VCaP (cell line): ENCODE data around the gene MCF2L.

ENCODE experiments used
- H3K27ac ChIP-seq: fragments of 450-650 bp; 2 replicates; pipeline ENCODE4 v1.5.1; 2017
- CTCF ChIP-seq: fragments of 450-650 bp; conservative IDR thresholded peaks from 2 replicates; pipeline ENCODE4 v1.5.1; 2017; ENCODE audit warnings: mild to moderate bottlenecking, moderate library complexity

Gene MCF2L

GRCh38 chr13:113009743-113010509 is 40.9 kb downstream of the MCF2L start:
- peak overlapping the region; percentile 58 for H3K27ac ChIP-seq
- no peak for TF ChIP-seq CTCF

GRCh38 chr13:113010510-113010865 is 41.5 kb downstream of the MCF2L start:
- TF ChIP-seq CTCF, result no peak
- H3K27ac ChIP-seq, result peak overlapping the region; percentile 58

- H3K27ac ChIP-seq, result peak overlapping the region; percentile 79
- no peak for TF ChIP-seq CTCF
Measured at GRCh38 chr13:113013303-113013702, 44.3 kb downstream of the MCF2L start.

GRCh38 chr13:113013878-113014751 is 45.1 kb downstream of the MCF2L start:
- no peak for TF ChIP-seq CTCF
- peak overlapping the region; percentile 79 for H3K27ac ChIP-seq

- H3K27ac ChIP-seq, result peak overlapping the region; percentile 79
- TF ChIP-seq CTCF, result no peak
Measured at GRCh38 chr13:113014752-113015745, 46.0 kb downstream of the MCF2L start.

- no peak overlapping the region for H3K27ac ChIP-seq
- no peak for TF ChIP-seq CTCF
Measured at GRCh38 chr13:113015826-113016525, 47.0 kb downstream of the MCF2L start.
